AG09309 (cell line): ENCODE measurements around the gene CABLES2.
A peak's percentile ranks its signal among the peaks of the same experiment; 100 is the strongest.

Experiments
- DNase-seq: peaks from one replicate; pipeline ENCODE4 v3.0.0-alpha.2; 2010; ENCODE audit warnings: low read depth
- H3K4me3 ChIP-seq: 2 replicates; pipeline ENCODE4 v1.5.1; 2011; ENCODE audit warnings: mild to moderate bottlenecking, low read depth, low read length, moderate library complexity; ENCODE audit not compliant: control insufficient read depth
- TF ChIP-seq, protein P1 (sequence below): IDR thresholded peaks from 2 replicates; pipeline ENCODE4 v1.5.1; 2011; ENCODE audit warnings: mild to moderate bottlenecking, low read depth, low read length, inconsistent platforms; ENCODE audit not compliant: insufficient read depth, control insufficient read depth; ENCODE audit errors: missing control alignments

Gene CABLES2

DNA sequence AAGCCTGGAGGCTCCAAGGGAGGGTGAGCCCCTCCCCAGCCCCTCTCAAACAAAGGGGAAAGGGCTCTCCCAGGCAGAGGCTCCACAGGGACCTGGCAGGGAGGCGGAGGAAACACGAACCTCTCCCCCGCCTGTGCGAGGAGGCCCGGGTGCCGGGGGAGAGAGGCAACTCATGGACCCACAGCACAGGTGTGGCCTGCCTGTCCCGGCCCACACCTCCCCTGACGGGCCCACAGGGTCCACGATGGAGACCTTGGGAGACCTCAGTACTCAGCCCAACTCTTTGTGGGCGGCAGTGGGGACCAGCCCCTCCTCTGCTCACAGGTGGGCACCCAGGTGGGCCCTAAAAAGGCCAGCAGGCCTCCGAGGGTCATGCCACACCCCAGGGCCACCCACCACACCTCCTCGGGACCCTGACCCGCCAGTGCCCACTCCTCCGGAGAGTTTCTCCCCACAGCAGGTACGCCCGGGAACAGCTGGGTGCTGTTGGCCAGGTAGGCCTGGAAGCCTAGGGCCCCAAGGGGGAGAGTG lies 52.2 kb downstream of the CABLES2 start:
- no peak overlapping the region for H3K4me3 ChIP-seq
- DNase-seq = no peak
- TF ChIP-seq, protein P1, sequence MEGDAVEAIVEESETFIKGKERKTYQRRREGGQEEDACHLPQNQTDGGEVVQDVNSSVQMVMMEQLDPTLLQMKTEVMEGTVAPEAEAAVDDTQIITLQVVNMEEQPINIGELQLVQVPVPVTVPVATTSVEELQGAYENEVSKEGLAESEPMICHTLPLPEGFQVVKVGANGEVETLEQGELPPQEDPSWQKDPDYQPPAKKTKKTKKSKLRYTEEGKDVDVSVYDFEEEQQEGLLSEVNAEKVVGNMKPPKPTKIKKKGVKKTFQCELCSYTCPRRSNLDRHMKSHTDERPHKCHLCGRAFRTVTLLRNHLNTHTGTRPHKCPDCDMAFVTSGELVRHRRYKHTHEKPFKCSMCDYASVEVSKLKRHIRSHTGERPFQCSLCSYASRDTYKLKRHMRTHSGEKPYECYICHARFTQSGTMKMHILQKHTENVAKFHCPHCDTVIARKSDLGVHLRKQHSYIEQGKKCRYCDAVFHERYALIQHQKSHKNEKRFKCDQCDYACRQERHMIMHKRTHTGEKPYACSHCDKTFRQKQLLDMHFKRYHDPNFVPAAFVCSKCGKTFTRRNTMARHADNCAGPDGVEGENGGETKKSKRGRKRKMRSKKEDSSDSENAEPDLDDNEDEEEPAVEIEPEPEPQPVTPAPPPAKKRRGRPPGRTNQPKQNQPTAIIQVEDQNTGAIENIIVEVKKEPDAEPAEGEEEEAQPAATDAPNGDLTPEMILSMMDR = no peak

GRCh38 chr20:62354031-62354808 lies 52.9 kb downstream of the CABLES2 start:
- TF ChIP-seq, protein P1 = no peak
- no peak for DNase-seq

DNA sequence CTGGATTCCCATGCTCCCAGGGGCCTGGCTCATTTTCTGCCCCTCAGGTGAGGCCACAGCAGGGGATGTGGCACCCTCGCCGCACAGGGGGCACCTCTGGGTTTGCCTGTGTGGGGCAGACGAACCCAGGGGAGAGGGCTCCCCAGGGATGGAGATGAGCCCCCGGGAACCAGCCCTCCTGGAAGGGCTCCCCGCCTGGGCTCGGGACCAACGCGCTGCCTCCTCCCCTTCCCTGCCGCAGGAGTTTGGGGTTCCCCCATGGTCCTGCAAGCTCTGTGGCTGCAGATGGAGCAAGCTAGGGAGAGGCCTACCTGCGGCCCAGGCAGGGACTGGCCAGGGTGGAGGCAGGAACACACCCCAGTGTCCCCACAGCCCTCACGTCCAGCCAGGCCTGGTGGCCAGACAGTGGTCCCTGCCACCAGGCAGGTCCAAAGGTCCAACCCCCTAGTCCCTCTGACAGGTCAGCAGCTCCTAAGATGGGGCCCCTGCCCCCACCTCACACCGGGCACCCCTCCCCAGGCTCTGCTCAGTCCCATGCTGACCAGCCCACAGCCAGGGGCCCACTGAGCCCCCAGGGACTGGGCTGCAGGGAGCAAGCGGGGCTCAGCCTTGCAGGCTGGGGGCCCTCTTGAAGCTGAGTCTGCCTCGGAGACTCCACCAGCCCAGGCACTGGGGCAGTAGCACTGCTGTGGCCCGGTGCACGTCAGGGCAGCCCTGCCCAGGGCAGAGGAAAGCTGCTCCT lies 53.6 kb downstream of the CABLES2 start:
- TF ChIP-seq, protein P1 = no peak
- no peak for DNase-seq

More at GRCh38 chr20:62354031-62354808, 52.9 kb downstream of the CABLES2 start:
- H3K4me3 ChIP-seq = no peak overlapping the region

GRCh38 chr20:62352402-62353288 lies 54.4 kb downstream of the CABLES2 start:
- TF ChIP-seq, protein P1 = peak; percentile 14
- no peak for DNase-seq

More for the DNA sequence above, 53.6 kb downstream of the CABLES2 start:
- no peak overlapping the region for H3K4me3 ChIP-seq

DNA sequence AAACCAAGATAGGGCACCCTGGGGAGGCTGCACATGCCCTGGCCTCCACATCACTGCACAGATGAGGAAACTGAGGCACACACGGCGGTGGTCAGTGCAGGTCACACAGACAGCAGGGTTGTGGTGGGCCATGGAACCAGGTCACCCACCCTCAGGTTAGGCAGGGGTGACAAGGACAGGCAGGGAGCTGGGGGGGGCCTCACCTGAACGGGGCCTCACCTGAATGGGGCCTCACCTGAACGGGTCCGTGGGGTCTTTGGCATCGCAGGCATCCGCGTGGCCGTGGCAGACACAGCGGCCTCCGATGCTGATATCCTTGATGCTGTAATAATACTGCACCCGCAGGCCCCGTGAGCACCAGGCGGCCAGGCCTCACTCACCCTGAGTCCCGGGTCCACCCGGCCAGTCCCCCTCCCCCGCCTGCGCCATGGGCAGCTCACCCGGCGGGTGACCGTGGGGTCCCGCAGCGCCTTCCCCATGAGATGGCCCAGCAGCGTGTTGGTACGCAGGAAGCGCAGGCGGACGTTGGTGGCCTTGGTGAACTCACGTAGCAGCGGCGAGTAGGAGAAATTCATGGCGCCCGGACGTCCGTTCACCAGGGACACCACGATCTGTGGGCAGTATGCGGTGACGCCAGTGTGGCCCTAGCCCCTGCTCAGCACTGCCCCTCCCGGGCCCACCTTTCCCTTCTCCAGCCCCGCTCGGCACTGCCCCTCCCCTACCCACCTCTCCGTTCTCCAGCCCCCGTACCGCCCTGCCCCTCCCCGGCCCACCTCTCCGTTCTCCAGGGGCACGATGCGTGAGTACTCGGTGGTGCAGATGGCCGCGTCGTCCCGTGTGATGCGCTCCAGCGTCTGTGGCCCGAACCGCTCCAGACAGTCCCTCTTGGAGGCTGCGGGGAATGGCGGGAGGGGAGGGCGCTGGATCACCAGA lies 55.4 kb downstream of the CABLES2 start:
- no peak for DNase-seq
- TF ChIP-seq, protein P1 = no peak
- H3K4me3 ChIP-seq = no peak overlapping the region

More at GRCh38 chr20:62352402-62353288, 54.4 kb downstream of the CABLES2 start:
- no peak overlapping the region for H3K4me3 ChIP-seq
